SU-DHL-6 (cell line): ENCODE data around the gene MPP1.

Source experiments
- H2AFZ ChIP-seq: fragments of 200-600 bp; sonication (generic); 2 replicates; pipeline ENCODE4 v1.6.1; 2014; ENCODE audit warnings: low read depth, mild to moderate bottlenecking, moderate library complexity, mixed read lengths, antibody characterized with exemption, low read length; ENCODE audit not compliant: severe bottlenecking
- H3F3A ChIP-seq: fragments of 200-600 bp; shearing (Covaris generic); 2 replicates; pipeline ENCODE4 v1.6.0; 2016; ENCODE audit warnings: antibody characterized with exemption, mild to moderate bottlenecking; ENCODE audit not compliant: insufficient read depth
- H3K27ac ChIP-seq: fragments of 200-600 bp; sonication (generic); 2 replicates; pipeline ENCODE4 v1.5.1; 2016; ENCODE audit warnings: low read depth, mild to moderate bottlenecking, low read length, moderate library complexity, mixed read lengths
- H3K27me3 ChIP-seq: fragments of 200-600 bp; sonication (generic), shearing (Covaris generic); 2 replicates; pipeline ENCODE4 v1.6.0; 2014; ENCODE audit warnings: mild to moderate bottlenecking, low read length
- H3K36me3 ChIP-seq: fragments of 200-600 bp; sonication (generic); 2 replicates; pipeline ENCODE4 v1.6.1; 2014; ENCODE audit warnings: mild to moderate bottlenecking, low read length, mixed read lengths
- H3K4me2 ChIP-seq: fragments of 300-600, 200-600 bp; shearing (Covaris generic), sonication (generic); 2 replicates; pipeline ENCODE4 v1.6.0; 2014; ENCODE audit warnings: low read length, low read depth, mild to moderate bottlenecking; ENCODE audit not compliant: poor library complexity, severe bottlenecking
- H3K4me3 ChIP-seq: fragments of 200-600 bp; sonication (generic); 2 replicates; pipeline ENCODE4 v1.5.1; 2014; ENCODE audit warnings: antibody characterized with exemption, low read length, mild to moderate bottlenecking, mixed read lengths; ENCODE audit not compliant: insufficient read depth, poor library complexity, severe bottlenecking
- H3K79me2 ChIP-seq: fragments of 200-600 bp; sonication (generic); 2 replicates; pipeline ENCODE4 v1.6.1; 2014; ENCODE audit warnings: mild to moderate bottlenecking, low read length, moderate library complexity; ENCODE audit not compliant: insufficient read depth
- H3K9ac ChIP-seq: fragments of 200-600 bp; sonication (generic); 2 replicates; pipeline ENCODE4 v1.7.0; 2014; ENCODE audit warnings: mild to moderate bottlenecking, low read length
- H3K9me2 ChIP-seq: fragments of 200-600 bp; sonication (generic); replicated peaks from 2 replicates; pipeline ENCODE4 v1.6.1; 2014; ENCODE audit warnings: low read length; ENCODE audit not compliant: insufficient read depth
- H3K9me3 ChIP-seq: fragments of 200-600 bp; sonication (generic); 2 replicates; pipeline ENCODE4 v1.6.1; 2014; ENCODE audit warnings: low read length, mixed read lengths; ENCODE audit not compliant: insufficient read depth
- H4K20me1 ChIP-seq: fragments of 200-600 bp; sonication (generic); 2 replicates; pipeline ENCODE4 v1.6.1; 2014; ENCODE audit warnings: low read depth, mild to moderate bottlenecking, antibody characterized with exemption, low read length, moderate library complexity, mixed read lengths
- EZH2phosphoT487 ChIP-seq: fragments of 200-600 bp; sonication (generic), shearing (Covaris generic); conservative IDR thresholded peaks from 2 replicates; pipeline ENCODE4 v1.6.1; 2018; ENCODE audit warnings: mild to moderate bottlenecking, antibody characterized with exemption, low read length, moderate library complexity, mixed read lengths
- TF ChIP-seq, protein P1 (sequence below): fragments of 200-600 bp; sonication (generic); IDR thresholded peaks from one replicate; pipeline ENCODE4 v1.5.1; 2017; ENCODE audit warnings: antibody characterized with exemption, mild to moderate bottlenecking, low read length, moderate library complexity; ENCODE audit not compliant: insufficient read depth, poor library complexity, severe bottlenecking

Gene MPP1

DNA sequence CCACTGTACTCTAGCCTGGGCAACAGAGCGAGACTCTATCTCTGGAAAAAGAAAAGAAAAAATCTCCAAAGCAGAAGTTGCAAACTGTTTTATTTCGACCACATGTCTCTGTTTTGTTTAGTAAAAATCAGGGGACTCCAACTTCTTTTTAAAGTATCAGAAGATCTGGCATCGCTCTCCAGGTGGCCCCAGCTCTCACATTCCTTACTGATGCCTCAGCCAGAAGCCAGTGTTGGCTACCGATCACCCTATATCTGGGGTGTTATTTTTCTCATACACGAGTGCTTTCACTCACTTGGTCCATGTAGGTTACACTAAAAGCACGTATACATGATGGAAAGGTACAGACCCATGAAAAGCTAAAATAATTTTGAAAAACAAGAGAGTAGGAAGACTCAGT lies 8.3 kb downstream of the MPP1 start:
- no peak overlapping the region for H2AFZ ChIP-seq
- no peak overlapping the region for H3K27ac ChIP-seq
- no peaks in the 10 kb centered on the region for H4K20me1 ChIP-seq
- H3F3A ChIP-seq, result no peaks in the 10 kb centered on the region
- no peaks in the 10 kb centered on the region for H3K9me3 ChIP-seq
- H3K79me2 ChIP-seq, result no peaks in the 10 kb centered on the region
- no peak overlapping the region for H3K4me3 ChIP-seq
- TF ChIP-seq, protein P1, sequence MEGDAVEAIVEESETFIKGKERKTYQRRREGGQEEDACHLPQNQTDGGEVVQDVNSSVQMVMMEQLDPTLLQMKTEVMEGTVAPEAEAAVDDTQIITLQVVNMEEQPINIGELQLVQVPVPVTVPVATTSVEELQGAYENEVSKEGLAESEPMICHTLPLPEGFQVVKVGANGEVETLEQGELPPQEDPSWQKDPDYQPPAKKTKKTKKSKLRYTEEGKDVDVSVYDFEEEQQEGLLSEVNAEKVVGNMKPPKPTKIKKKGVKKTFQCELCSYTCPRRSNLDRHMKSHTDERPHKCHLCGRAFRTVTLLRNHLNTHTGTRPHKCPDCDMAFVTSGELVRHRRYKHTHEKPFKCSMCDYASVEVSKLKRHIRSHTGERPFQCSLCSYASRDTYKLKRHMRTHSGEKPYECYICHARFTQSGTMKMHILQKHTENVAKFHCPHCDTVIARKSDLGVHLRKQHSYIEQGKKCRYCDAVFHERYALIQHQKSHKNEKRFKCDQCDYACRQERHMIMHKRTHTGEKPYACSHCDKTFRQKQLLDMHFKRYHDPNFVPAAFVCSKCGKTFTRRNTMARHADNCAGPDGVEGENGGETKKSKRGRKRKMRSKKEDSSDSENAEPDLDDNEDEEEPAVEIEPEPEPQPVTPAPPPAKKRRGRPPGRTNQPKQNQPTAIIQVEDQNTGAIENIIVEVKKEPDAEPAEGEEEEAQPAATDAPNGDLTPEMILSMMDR, result no peak
- TF ChIP-seq EZH2phosphoT487, result no peak
- H3K9me2 ChIP-seq, result no peaks in the 10 kb centered on the region
- no peaks in the 10 kb centered on the region for H3K36me3 ChIP-seq
- H3K27me3 ChIP-seq, result no peaks in the 10 kb centered on the region
- no peak overlapping the region for H3K4me2 ChIP-seq
- no peak overlapping the region for H3K9ac ChIP-seq

DNA sequence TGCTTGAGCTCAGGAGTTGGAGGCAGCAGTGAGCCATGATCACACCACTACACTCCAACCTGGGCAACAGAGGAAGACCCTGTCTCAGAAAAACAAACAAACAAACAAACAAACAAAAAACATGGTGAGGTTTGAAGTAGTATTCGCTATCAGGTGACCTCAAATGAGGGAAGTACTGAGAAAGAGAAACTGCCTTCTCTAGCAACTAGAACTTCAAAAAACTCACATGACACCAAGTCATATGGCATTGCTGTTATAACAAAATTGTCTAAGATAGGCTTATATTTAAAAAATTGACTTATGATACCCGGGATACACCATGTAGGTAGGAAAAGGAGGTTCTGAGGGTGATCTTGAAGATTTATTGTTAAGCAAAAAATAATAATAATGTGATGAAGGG lies 10.3 kb downstream of the MPP1 start:
- no peak overlapping the region for H2AFZ ChIP-seq
- H3F3A ChIP-seq, result no peaks in the 10 kb centered on the region
- H3K9ac ChIP-seq, result no peak overlapping the region
- H3K27me3 ChIP-seq, result no peaks in the 10 kb centered on the region
- no peak overlapping the region for H3K4me3 ChIP-seq
- H4K20me1 ChIP-seq, result no peaks in the 10 kb centered on the region
- TF ChIP-seq, protein P1, result no peak
- no peak for TF ChIP-seq EZH2phosphoT487
- no peaks in the 10 kb centered on the region for H3K9me3 ChIP-seq
- H3K4me2 ChIP-seq, result no peak overlapping the region
- H3K36me3 ChIP-seq, result no peaks in the 10 kb centered on the region
- no peaks in the 10 kb centered on the region for H3K79me2 ChIP-seq
- no peaks in the 10 kb centered on the region for H3K9me2 ChIP-seq
- no peak overlapping the region for H3K27ac ChIP-seq

DNA sequence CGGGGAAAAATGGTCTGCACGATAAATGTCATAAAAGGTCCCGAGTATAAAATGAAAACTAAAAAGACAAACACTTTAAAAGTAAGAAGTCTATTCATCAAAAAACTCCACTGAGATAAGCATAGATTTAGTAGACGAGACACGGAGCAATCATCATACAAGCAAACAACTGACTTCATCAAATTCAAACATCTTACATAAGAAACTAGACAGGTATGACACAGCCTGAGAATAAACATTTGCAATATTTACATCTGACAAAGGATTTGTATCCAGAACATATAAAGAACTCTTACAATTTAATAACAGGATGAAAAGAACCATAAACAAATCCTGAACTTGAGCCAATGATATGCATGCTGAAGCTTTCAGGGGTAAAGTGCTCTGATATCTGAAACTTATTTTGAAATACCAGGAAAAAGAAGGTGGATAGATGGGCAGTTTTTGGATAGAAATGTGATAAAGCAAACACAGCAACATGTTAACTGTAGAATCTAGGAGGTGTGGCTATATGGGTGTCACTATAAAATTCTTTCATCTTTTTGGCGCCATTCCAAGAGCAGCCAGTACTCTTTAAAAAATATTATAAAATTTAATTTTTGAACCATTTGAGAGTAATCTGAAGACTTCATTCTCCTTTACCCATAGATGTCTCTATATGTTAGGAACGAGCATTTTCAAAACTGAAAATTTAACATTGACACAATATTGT lies 12.0 kb downstream of the MPP1 start:
- Histone ChIP-seq H3K9ac (no peak overlapping the region), H3K36me3 (no peaks in the 10 kb centered on the region), H4K20me1 (no peaks in the 10 kb centered on the region), H3K27me3 (no peaks in the 10 kb centered on the region), H3K27ac (no peak overlapping the region), H3K9me2 (no peaks in the 10 kb centered on the region), H2AFZ (no peak overlapping the region), H3K79me2 (no peaks in the 10 kb centered on the region), H3K4me2 (no peak overlapping the region), H3K4me3 (no peak overlapping the region), H3F3A (no peaks in the 10 kb centered on the region), H3K9me3 (no peaks in the 10 kb centered on the region)
- no peak for TF ChIP-seq EZH2phosphoT487
- TF ChIP-seq, protein P1, result no peak
